HL-60/S4 treated with phorbol 12-myristate 13-acetate at 8.2 ng/mL for 4 days and 3 days (cell line): ENCODE measurements around the gene SH2D6.
"Not testable (repeated sequence)": the region's sequence is repeated elsewhere in the genome, so short reads cannot be mapped to it uniquely, and the experiment has no call there.

Experiments
- in situ Hi-C: fragments of 300-500 bp; cut with MboI; formaldehyde crosslinking; loops from 2 replicates; pipeline ENCODE4 v1.15.0; 2022; ENCODE audit warnings: low sequenced_read_pairs

Gene SH2D6

GRCh38 chr2:85418132-85419008 is at the start of gene SH2D6:
SH2D6 (plus strand) TSS chr2:85418714; CDS start chr2:85429466, 10,752 bp downstream.
- in situ Hi-C loops, result loop anchor here (10.0 kb wide), 1 partner anchor 136 kb away; no protein-coding TSS in a partner anchor

GRCh38 chr2:85368921-85369320 is 49.6 kb upstream of the SH2D6 start:
- in situ Hi-C loops, result no loop called here

- in situ Hi-C loops, result no loop called here
These were observed 49.0 kb upstream of the SH2D6 start for GRCh38 chr2:85369500-85369899.

- in situ Hi-C loops, result no loop called here
These were observed 47.5 kb upstream of the SH2D6 start for GRCh38 chr2:85371045-85371444.

- in situ Hi-C loops, result no loop called here
These were observed 42.0 kb upstream of the SH2D6 start for GRCh38 chr2:85376291-85377065.

GRCh38 chr2:85377083-85377482 is 41.4 kb upstream of the SH2D6 start:
- in situ Hi-C loops, result no loop called here

GRCh38 chr2:85378257-85378656 is 40.3 kb upstream of the SH2D6 start:
- in situ Hi-C loops, result no loop called here

- in situ Hi-C loops, result no loop called here
These were observed 38.5 kb upstream of the SH2D6 start for GRCh38 chr2:85380048-85380447.

GRCh38 chr2:85383151-85383550 is 35.4 kb upstream of the SH2D6 start:
- in situ Hi-C loops, result not testable (repeated sequence)

GRCh38 chr2:85383850-85384249 is 34.7 kb upstream of the SH2D6 start:
- in situ Hi-C loops, result no loop called here

GRCh38 chr2:85385746-85386145 is 32.8 kb upstream of the SH2D6 start:
- in situ Hi-C loops, result no loop called here

- in situ Hi-C loops, result no loop called here
These were observed 30.8 kb upstream of the SH2D6 start for GRCh38 chr2:85387754-85388153.

GRCh38 chr2:85388878-85389538 is 29.5 kb upstream of the SH2D6 start:
- in situ Hi-C loops, result no loop called here

GRCh38 chr2:85390941-85391669 is 27.4 kb upstream of the SH2D6 start:
- in situ Hi-C loops, result no loop called here

- in situ Hi-C loops, result no loop called here
These were observed 24.7 kb upstream of the SH2D6 start for GRCh38 chr2:85393836-85394235.

- in situ Hi-C loops, result no loop called here
These were observed 24.2 kb upstream of the SH2D6 start for GRCh38 chr2:85394261-85394681.

- in situ Hi-C loops, result no loop called here
These were observed 23.5 kb upstream of the SH2D6 start for GRCh38 chr2:85394976-85395375.

- in situ Hi-C loops, result no loop called here
These were observed 22.5 kb upstream of the SH2D6 start for GRCh38 chr2:85395912-85396475.

GRCh38 chr2:85396531-85397470 is 21.7 kb upstream of the SH2D6 start:
- in situ Hi-C loops, result no loop called here
